Measurements from ENCODE around the gene CFAP161.
"Not testable (repeated sequence)": the region's sequence is repeated elsewhere in the genome, so short reads cannot be mapped to it uniquely, and the experiment has no call there.

CFAP161 gene

GRCh38 chr15:81157939-81158223 lies 23.8 kb downstream of the CFAP161 start:
- DNase-seq (ENCODE audit: low read depth) = no peak

GRCh38 chr15:81158561-81158960 lies 24.5 kb downstream of the CFAP161 start:
- DNase-seq (ENCODE audit: low read depth) = not testable (repeated sequence)

- DNase-seq (ENCODE audit: low read depth) = no peak
These were observed 26.5 kb downstream of the CFAP161 start for GRCh38 chr15:81160312-81161159.

GRCh38 chr15:81161160-81161673 lies 27.1 kb downstream of the CFAP161 start:
- no peak for DNase-seq (ENCODE audit: low read depth)

GRCh38 chr15:81161851-81162250 lies 27.8 kb downstream of the CFAP161 start:
- no peak for DNase-seq (ENCODE audit: low read depth)

GRCh38 chr15:81163961-81164800 lies 30.1 kb downstream of the CFAP161 start:
- no peak for DNase-seq (ENCODE audit: low read depth)

GRCh38 chr15:81165535-81165934 lies 31.5 kb downstream of the CFAP161 start:
- no peak for DNase-seq (ENCODE audit: low read depth)

GRCh38 chr15:81166636-81167305 lies 32.7 kb downstream of the CFAP161 start:
- no peak for DNase-seq (ENCODE audit: low read depth)

GRCh38 chr15:81168131-81168526 lies 34.1 kb downstream of the CFAP161 start:
- DNase-seq (ENCODE audit: low read depth) = no peak

- DNase-seq (ENCODE audit: low read depth) = no peak
These were observed 34.6 kb downstream of the CFAP161 start for GRCh38 chr15:81168644-81169043.

GRCh38 chr15:81170511-81170910 lies 36.4 kb downstream of the CFAP161 start:
- no peak for DNase-seq (ENCODE audit: low read depth)

GRCh38 chr15:81171286-81171685 lies 37.2 kb downstream of the CFAP161 start:
- no peak for DNase-seq (ENCODE audit: low read depth)

GRCh38 chr15:81174125-81174791 lies 40.2 kb downstream of the CFAP161 start:
- no peak for DNase-seq (ENCODE audit: low read depth)

- no peak for DNase-seq (ENCODE audit: low read depth)
These were observed 40.8 kb downstream of the CFAP161 start for GRCh38 chr15:81174792-81175327.

GRCh38 chr15:81175496-81175895 lies 41.4 kb downstream of the CFAP161 start:
- DNase-seq (ENCODE audit: low read depth) = no peak

- no peak for DNase-seq (ENCODE audit: low read depth)
These were observed 42.3 kb downstream of the CFAP161 start for GRCh38 chr15:81176291-81176893.

- DNase-seq (ENCODE audit: low read depth) = no peak
These were observed 44.3 kb downstream of the CFAP161 start for GRCh38 chr15:81178365-81178764.

GRCh38 chr15:81181220-81181619 lies 47.1 kb downstream of the CFAP161 start:
- no peak for DNase-seq (ENCODE audit: low read depth)

GRCh38 chr15:81182031-81182755 lies 48.1 kb downstream of the CFAP161 start:
- no peak for DNase-seq (ENCODE audit: low read depth)

GRCh38 chr15:81182756-81183438 lies 48.8 kb downstream of the CFAP161 start:
- no peak for DNase-seq (ENCODE audit: low read depth)
